Neutrophil (primary cell): Measurements from ENCODE around the gene CEP97.

Experiments used
- H3K27ac ChIP-seq: fragments of 200-600 bp; sonication (generic); 2 replicates; pipeline ENCODE4 v1.5.1; 2016; ENCODE audit warnings: mild to moderate bottlenecking, moderate library complexity
- H3K27me3 ChIP-seq: fragments of 200-600 bp; sonication (generic); 2 replicates; pipeline ENCODE4 v1.6.0; 2016; ENCODE audit warnings: mild to moderate bottlenecking
- H3K36me3 ChIP-seq: fragments of 200-600 bp; sonication (generic); 2 replicates; pipeline ENCODE4 v1.5.1; 2017
- H3K4me1 ChIP-seq, 2 experiments: fragments of 200-600 bp in 1 of 2; sonication (generic) in 1 of 2; 1 replicate in 1 of 2; 2 replicates in 1 of 2; pipeline versions ENCODE4 v1.5.1 to v1.6.1; 2013 to 2016; ENCODE audit warnings: low read depth in 1 of 2, low read length in 1 of 2, mild to moderate bottlenecking in 1 of 2, moderate library complexity in 1 of 2; ENCODE audit not compliant: control insufficient read depth in 1 of 2, insufficient read depth in 1 of 2
- H3K4me3 ChIP-seq, 2 experiments: fragments of 200-600 bp in 1 of 2; sonication (generic) in 1 of 2; 1 replicate in 1 of 2; 2 replicates in 1 of 2; pipeline ENCODE4 v1.5.1; 2013 to 2016; ENCODE audit warnings: low read depth in 1 of 2, low read length in 1 of 2, mild to moderate bottlenecking in 1 of 2, moderate library complexity in 1 of 2
- H3K9me3 ChIP-seq: fragments of 200-600 bp; sonication (generic); 2 replicates; pipeline ENCODE4 v1.5.1; 2016
- TF ChIP-seq, protein P1 (sequence below): fragments of 200-600 bp; sonication (generic); IDR thresholded peaks from 2 replicates; pipeline ENCODE4 v1.5.1; 2016; ENCODE audit warnings: antibody characterized with exemption

CEP97 gene

DNA sequence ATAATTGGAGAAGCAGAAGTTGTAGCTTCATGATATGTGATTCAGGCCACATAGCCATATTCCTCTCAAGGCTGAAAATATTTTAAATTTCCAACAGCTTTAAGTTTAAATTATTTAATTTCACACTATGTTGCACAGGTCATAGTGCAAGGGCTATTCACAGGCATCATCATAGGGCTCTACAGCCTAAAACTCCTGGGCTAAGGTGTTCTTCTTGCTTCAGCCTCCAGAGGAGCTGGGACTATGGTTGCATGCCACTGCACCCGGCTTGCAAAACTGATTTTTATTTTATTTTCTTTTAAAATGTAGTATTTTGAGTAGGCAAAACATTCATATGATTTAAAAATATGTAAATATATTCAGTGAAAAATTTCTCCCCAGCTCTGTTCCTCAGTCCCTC is 6.0 kb upstream of the CEP97 start:
- TF ChIP-seq, protein P1, sequence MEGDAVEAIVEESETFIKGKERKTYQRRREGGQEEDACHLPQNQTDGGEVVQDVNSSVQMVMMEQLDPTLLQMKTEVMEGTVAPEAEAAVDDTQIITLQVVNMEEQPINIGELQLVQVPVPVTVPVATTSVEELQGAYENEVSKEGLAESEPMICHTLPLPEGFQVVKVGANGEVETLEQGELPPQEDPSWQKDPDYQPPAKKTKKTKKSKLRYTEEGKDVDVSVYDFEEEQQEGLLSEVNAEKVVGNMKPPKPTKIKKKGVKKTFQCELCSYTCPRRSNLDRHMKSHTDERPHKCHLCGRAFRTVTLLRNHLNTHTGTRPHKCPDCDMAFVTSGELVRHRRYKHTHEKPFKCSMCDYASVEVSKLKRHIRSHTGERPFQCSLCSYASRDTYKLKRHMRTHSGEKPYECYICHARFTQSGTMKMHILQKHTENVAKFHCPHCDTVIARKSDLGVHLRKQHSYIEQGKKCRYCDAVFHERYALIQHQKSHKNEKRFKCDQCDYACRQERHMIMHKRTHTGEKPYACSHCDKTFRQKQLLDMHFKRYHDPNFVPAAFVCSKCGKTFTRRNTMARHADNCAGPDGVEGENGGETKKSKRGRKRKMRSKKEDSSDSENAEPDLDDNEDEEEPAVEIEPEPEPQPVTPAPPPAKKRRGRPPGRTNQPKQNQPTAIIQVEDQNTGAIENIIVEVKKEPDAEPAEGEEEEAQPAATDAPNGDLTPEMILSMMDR: no peak
- Histone ChIP-seq H3K27ac (peak overlapping the region; percentile 45), H3K9me3 (no peaks in the 10 kb centered on the region), H3K36me3 (no peaks in the 10 kb centered on the region), H3K4me3 (no peak overlapping the region), H3K27me3 (no peaks in the 10 kb centered on the region), H3K4me1 (peaks cover 39 to 40% of the 10 kb centered on the region in 2 experiments)

DNA sequence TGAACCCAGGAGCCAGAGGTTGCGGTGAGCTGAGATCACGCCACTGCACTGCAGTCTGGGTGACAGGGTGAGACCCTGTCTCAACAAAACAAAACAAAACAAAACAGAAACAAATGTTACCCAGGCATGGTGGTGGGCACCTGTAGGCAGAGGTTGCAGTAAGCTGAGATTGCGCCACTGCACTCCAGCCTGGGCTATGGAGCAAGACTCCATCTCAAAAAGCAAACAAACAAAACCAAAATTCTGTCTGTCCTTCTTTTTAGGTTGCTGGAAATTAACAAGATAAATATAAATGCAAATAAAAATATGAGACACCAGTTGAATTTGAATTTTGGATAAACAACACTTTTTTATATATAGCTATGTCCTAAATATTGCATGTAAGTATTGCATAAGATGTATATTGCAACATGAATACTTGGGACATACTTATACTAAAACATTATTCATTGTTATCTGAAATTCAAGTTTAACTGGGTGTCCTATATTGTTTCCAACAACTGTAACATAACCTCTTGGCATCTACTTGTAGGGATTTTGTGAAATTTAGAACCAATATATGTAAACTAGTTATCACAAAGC is 4.7 kb upstream of the CEP97 start:
- H3K4me1 ChIP-seq: peaks cover 48% of the 10 kb centered on the region in 2 experiments
- H3K36me3 ChIP-seq: no peaks in the 10 kb centered on the region
- H3K27ac ChIP-seq: peak overlapping the region; percentile 88
- no peaks in the 10 kb centered on the region for H3K27me3 ChIP-seq
- no peaks in the 10 kb centered on the region for H3K9me3 ChIP-seq
- peak overlapping the region in 1 of 2 experiments; percentile 33 for H3K4me3 ChIP-seq
- TF ChIP-seq, protein P1: no peak

DNA sequence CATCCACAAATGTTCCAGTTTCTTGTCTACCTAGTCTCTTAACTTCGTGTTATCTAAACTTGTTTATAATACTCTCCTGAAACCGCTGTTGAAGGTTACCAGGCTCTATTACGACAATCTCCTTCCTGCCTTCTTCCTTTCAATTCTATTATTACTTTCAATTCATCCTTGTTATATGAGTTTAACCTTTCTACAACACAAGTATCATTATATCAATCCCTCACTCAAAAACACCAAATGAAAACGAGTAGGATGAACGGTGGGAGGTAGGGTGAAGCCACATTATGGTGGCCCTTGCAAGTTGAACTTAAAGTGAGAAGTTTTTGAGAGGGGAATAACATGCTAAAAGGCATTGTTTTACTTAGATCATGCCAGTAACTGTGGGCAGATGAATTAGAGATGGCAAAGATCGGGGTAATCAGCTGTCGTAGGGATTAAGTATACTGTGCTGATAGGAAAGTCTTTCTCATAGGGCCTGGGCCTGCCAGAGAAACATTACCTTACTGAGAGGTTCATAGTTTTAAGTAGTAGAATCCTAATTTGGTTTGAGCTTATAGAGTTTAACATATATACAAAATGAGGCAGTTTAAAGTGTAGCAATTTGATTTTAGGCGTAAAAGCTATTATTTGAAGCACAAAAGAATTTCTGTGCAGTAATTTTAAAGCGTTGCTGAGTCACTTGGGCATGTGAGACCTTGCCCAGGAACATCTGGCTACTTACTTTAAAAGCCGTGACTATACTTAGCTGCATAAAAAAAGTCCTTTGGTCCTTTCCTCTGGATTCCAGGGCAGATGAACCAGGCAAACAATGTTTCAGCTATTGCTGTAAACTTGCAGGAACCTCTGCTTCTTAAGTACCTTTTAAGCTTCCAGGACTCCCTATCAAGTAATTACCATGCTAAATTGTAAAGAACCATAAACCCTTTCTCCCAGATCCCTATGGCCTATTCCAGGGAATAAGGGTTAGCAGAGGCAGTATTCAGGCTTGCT is 3.3 kb upstream of the CEP97 start:
- H3K4me3 ChIP-seq: peak overlapping the region in 1 of 2 experiments; percentile 33
- H3K4me1 ChIP-seq: peaks cover 57 to 60% of the 10 kb centered on the region in 2 experiments
- no peaks in the 10 kb centered on the region for H3K9me3 ChIP-seq
- H3K27me3 ChIP-seq: no peaks in the 10 kb centered on the region
- peak overlapping the region; percentile 88 for H3K27ac ChIP-seq
- no peaks in the 10 kb centered on the region for H3K36me3 ChIP-seq
- TF ChIP-seq, protein P1: no peak

DNA sequence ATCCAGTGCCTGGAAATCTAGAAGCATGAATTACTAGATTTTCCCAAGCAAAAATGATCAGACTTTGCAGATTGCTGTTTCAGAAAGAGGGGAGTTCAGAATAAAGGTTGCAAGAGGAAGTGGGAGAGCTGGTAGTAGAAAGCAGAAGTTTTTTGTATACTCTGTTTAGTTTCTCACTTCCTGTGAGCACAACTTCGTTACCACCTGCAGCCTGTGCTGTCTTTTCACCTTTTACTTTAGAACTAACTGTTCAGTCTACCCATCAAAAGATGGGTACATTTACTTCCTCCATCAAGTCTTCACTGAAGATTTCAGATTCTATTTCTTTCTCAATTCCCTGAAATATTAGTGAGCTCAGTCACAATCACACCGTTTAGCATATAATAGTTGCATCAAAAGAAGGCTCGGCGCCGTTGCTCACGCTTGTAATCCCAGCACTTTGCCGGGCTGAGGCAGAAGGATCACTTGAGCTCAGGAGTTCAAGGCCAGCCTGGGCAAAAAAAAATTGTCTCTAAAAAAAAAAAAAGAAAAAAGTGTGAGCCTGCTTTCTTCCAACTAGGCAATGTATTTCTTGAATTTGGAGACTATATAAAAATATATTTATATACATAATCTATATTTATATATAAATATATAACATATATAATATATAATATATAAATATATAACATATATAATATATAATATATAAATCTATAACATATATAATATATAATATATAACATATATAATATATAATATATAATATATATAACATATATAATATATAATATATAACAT is 1.8 kb upstream of the CEP97 start:
- H3K27me3 ChIP-seq: no peaks in the 10 kb centered on the region
- H3K4me1 ChIP-seq: peaks cover 57 to 63% of the 10 kb centered on the region in 2 experiments
- H3K9me3 ChIP-seq: no peaks in the 10 kb centered on the region
- TF ChIP-seq, protein P1: no peak
- H3K4me3 ChIP-seq: peak overlapping the region; percentile 49 to 53
- H3K27ac ChIP-seq: peak overlapping the region; percentile 88
- H3K36me3 ChIP-seq: no peaks in the 10 kb centered on the region

DNA sequence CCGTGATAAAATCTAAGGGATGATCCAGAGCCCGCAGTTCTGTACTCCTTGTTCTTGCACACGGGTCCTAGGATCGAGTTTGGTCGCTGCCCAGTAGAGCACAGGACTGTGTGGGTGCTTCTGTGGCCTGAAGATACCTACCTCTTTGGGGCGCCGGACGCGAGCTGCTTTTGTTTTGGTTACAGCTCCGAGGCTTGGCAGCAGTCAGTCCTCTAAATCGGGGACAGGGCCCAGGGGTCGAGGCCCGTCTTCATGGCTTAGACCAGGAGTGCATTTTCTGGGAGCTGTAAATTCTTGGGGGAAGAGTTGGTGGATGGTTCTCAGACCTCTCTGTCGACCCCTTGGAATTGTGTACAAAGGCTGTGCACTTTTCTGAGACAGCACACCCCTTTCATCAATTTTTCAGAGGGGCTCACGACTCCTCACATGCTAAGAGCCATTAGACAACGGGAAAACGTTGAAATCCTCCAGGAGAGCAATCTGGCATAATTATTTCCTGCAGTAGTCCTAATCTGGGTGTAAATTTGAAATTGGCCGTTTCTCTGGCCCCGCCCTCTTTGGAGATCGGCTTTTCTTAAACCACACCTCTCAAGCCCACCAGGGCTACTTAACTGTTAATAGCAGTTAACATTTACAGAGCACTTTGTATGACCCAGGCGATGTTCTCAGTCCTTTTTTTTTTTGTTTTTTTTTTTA is 928 bp downstream of the CEP97 start:
- Histone ChIP-seq H3K27ac (peak overlapping the region; percentile 76), H3K9me3 (no peaks in the 10 kb centered on the region), H3K27me3 (no peaks in the 10 kb centered on the region), H3K4me3 (peak overlapping the region; percentile 77 to 92), H3K36me3 (no peaks in the 10 kb centered on the region), H3K4me1 (peaks cover 61 to 63% of the 10 kb centered on the region in 2 experiments)
- TF ChIP-seq, protein P1: no peak
